NCI-H510A treated with DMSO at 0.1 percent for 48 hours (cell line): Measurements from ENCODE around the gene CARD9.
A peak's percentile ranks its signal among the peaks of the same experiment; 100 is the strongest.

ENCODE experiments used
- DNase-seq: peaks from one replicate; lab custom pipeline; 2025; lab: John Stamatoyannopoulos, UW

The CARD9 gene

DNA sequence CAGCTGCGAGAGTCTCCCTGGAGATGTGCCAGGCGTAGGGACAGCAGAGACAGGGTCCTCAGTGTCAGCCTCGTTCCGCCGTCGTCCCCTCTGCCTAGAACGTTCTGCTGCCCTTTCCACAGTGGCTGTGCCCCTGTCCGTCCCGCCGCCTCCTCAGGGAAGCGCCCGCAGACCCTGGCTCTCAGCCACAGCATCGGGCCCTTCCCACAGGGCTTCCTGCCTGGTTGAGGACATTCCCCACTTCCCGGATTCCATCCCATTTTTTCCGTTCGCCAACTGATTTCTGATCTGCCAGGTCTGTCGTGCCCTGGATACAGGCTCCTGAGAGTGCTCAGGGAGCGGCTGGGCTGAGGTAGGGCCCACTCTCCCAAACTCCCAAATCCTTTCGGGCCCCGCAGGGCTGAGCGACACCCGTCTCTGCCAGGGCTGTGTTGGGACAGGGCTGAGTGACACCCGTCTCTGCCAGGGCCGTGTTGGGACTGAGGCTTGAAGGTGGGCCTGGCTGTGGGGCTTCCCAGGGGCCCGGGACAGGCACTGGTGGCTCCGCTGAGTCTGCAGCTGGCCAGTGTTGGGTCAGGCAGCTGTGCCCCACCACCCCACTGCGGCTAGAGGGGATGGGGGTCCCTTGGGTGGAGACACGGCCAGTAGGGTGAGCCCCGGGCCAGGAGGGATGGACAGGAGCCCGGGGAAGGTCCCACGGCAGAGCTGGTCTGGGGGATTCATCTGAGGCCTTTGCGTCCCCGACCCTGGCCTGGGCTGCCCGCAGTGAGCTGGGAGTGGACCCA, 25.8 kb downstream of the CARD9 start:
- no peak for DNase-seq

DNA sequence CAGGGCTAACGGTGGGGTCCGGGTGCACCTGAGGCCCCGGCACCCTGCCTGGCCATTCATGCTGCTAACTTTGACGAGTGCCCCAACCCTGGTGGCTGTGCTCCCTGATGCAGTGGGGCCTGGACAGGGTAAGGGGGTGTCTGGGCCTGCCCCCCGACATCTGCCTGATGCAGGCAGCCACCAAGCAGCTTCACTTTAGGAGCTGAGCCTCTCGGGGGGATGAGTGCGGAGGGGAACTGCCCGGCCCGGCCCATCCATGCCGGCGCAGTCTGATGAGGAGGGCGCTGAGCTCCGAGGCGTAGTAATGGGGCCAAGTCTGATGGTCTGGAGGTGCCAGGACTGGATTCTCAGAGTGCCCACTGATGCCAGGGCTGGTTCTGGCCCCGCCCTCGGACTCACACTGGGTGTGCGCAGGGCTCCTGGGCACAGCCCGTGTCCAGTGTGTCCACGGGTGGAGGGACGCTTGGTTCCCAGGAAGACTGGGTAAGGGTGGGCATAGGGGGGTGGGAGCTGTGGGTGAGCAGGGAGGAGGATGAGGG, 26.5 kb downstream of the CARD9 start:
- no peak for DNase-seq

- DNase-seq: no peak
Measured at GRCh38 chr9:136346157-136346481, 27.4 kb downstream of the CARD9 start.

DNA sequence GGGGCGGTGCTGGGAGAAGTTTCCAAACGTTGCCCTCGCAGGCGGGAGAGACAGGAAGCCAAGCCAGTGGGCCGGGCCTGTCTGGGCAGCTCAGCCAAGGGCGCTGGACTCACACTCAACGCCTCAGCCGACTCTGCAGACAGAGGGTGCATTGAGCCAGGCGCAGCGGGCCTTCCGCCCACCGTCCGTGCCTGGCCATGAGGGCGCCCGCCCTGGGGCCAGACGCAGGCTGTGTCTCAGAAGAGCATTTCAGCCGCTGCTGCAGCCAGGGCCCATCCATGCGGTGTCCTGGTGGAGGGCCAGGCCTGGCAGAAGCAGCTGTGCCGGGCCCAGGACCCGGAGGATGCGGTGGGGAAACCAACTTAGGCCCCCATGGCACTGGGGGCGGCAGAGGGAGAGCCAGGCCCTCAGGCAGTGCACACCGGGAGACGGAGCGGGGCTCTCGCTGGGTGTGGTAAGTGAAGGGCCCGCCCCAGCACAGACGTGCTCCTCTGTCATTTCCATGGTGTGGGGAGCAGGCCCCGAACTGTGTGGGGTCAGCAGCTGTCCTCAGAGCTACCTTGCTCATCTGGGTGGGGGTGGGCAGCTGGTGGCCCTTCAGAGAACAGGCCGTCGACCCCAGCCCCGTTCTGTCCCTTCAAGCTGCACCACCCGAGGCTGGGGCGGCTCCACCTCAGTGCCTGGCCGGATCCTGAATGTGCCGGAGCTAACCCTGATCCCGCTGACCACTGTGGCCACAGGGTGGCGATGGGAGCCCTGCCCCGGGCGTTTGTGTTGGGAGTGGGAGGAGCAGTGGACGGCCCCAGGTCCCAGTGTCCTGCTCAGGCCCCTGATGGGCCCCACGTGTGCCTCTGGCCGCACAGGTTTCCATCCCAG, 27.9 kb downstream of the CARD9 start:
- no peak for DNase-seq

GRCh38 chr9:136344544-136345280, 28.8 kb downstream of the CARD9 start:
- DNase-seq: no peak

GRCh38 chr9:136343884-136344269, 29.6 kb downstream of the CARD9 start:
- DNase-seq: no peak

DNA sequence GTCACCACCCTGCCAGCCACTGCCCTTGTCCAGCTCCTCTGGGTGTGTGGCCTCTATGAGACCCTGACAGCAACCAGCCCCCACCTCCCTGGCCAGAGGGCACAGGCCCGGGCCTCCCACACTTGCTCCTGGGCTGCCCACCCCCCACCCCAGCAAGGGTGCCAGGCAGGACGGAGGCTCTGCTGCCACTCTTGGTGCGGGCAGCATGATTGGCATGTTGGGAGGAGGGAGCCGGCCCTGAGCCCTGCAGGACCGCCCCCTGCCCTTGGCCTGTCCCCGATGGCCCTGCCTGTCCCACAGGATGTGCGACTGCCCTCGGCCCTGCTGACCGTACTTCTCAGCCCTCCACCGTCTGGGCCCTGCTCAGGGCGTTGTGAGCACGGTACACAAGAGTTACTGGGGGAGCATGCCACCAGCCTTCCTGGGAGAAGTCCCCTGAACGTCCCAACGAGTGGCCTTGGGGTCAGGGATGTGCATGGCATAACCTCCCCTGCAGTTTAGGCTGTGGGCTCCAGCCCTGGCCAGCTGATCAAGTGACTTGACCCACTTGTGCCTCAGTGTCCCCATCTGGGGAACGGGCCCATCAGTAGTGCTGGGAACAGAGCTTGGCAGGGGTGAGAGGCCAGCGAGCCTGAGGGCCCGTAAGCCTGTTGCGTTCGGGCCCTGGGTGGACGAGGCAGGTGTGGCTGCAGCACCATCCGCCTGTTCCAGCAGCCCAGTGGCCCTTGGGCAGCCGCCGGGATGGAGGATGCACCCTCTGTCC, 30.2 kb downstream of the CARD9 start:
- no peak for DNase-seq

DNA sequence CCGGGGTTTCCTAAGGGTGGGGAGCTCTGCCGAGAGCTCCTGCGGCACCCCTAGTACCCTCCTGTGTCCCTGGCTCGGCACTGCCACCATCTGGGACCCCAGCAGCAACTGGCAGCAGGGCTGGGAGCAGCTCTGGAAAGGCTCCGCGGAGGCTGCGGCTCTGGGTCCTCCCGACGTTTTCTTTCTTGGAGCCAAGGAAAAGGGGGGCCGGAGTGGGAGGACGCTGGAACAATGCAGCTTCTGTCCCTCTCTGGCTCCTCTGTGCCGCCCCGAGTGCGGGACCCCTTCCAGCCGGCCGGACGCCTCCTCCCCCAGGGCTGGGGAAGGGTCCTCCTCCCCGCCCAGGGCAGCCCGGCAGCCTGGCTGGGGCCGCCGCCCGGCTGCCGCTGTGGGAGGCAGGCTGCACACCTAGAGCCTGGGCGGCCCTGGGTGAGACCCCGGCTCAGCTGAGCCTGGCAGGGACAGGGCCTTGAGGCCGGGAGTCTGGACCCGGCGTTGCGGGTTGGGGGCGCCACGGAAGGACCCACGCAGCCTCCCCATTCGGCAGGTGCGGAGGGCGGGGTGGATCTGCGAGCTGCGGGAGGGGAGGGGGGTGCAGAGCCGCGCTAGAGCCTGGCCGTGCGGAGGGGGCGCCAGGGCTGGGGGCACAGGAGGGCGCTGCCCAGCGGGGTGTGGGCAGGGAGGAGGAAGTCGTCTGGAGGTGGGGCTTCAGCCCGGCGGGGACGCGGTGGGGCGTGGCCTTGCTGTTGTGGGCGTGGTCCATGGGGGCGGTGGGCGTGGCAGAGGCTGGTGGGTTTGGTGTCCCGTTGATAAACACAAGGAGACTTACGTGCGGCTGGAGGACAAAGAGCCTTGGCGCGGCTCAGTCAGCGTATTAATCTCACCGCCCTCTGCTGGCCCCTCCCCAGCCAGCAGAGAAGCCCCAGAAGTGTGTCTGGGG, 31.0 kb downstream of the CARD9 start:
- DNase-seq: no peak

- no peak for DNase-seq
Measured at GRCh38 chr9:136341769-136342168, 31.7 kb downstream of the CARD9 start.

DNA sequence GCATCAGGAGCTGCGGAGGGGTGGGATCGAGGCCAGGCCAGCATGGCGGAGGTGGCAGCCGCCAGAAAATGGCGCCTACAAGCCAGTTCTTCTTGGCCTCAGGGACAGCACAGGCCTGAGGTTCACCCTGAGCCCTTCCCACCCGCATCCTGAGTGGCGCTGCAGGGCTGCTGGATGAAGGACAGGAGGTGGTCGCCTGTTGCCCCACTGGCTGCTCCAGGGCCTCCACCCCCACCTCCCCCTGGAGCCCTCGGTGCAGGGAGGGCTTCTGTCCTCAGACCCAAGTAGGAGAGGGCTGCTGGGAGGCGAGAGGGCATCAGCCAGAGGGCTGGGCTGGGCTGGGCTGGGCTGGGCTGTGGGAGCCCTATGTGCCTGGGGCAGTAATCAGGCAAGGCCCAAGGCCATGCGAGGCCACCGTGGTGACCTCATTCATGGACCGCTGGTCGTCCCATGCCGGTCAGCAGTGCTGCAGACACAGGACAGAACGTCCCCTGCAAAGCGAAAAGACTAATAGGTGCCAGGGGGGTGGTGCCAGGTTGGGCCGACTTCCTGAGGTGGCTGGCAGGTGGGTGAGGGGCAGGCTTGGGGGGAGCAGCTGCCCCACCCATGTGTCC, 32.3 kb downstream of the CARD9 start:
- no peak for DNase-seq

DNA sequence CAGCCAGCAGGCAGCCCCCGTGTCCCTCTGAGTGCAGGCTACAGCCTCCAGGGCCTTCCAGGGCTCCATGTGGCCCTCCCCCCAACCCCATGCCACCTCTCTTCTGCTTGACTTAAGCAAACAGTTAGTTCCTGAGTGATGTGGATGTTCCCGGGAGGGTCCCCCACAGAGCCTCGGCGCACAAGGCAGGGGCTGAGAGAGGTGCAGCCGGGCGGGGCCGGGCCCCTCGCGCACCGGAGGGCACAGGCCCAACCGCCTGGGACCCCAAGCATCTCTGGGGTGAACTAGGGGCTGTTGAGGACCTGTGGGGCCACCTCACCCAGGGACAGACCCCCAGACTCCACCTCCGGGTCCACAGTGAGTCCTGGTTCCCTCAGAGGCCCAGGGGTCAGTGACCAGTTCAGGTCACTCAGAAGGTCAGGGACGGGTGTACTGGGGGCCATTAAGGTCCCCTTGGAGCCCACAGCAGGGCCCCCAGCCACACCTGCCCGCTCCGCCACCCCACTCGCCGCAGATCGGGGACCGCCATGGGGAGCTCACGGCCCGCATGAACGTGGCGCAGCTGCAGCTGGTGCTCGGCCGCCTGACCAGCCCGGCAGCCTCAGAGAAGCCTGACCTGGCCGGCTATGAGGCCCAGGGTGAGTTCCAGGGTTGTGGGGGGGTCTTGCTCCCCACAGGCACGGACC, 33.0 kb downstream of the CARD9 start:
- DNase-seq: no peak

DNA sequence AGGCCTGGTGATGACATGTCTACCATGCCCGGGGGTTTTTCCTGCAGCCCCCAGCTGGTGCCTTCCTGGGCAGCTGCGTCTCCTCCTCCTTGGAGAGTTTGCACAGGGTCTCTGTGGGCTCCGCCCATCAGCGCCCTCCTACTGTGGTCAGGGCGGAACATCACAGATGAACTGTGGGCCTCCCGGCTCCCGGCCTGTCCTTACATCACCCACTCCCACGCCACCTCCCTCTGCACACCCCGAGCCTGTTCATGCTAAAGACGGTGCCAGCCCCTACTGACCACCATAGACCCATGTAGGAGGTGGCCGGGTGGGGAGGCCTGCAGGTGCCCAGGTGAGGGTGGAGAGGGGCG, 33.5 kb downstream of the CARD9 start:
- no peak for DNase-seq

GRCh38 chr9:136339173-136339957, 34.1 kb downstream of the CARD9 start:
- DNase-seq: peak; percentile 67

GRCh38 chr9:136338511-136338910, 35.0 kb downstream of the CARD9 start:
- no peak for DNase-seq

GRCh38 chr9:136337416-136338395, 35.8 kb downstream of the CARD9 start:
- DNase-seq: no peak

GRCh38 chr9:136336881-136337280, 36.6 kb downstream of the CARD9 start:
- DNase-seq: no peak

DNA sequence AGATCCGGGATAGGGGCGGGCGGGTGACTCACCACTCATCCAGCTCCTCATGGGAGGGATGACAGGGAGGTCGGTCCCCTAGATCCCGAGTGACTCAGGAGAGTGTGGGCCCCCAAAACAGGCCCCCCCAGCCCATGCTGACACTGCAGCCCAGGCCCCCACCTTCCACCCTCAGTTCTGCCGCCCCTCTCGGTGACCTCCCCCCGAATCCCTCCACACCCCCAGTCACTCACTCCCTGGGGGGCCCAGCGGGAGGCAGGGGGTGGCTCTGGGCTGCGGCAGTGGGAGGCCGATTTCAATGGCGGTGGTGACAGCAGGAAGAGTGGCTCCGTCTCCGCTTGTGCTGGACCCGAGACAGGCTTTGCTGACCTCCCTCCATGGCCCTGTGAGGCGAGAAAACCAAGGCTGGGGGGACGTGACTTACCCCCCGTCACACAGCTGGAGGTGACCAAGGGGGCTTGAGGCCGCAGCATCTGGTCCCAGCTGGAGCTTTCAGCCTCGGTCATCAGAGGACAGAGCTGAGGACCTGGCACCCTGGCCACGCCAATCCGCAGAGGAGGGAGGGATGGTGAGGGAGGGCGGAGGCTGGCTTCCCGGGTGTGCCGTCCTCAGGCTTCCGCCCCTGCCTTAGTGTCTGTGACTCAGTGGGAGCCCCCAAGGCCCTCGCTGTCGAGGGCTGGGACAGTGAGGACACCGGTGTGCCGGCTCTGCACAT, 37.2 kb downstream of the CARD9 start:
- DNase-seq: no peak
